PFSK-1 (cell line): ENCODE data around the gene FBN1.

Experiments used
- FOXP2 ChIP-seq: optimal IDR thresholded peaks from 2 replicates; pipeline ENCODE3; 2011; ENCODE audit warnings: borderline replicate concordance, control low read depth, inconsistent platforms; ENCODE audit not compliant: insufficient read depth; ENCODE audit errors: extremely low read length, extremely low read depth
- POLR2AphosphoS5 ChIP-seq: IDR thresholded peaks from 2 replicates; pipeline ENCODE4 v1.6.1; 2012; ENCODE audit warnings: low read depth, mild to moderate bottlenecking, control low read depth, low read length, moderate library complexity
- REST ChIP-seq, 2 experiments: IDR thresholded peaks; 2 replicates each; pipeline versions ENCODE4 v1.6.1 to v1.8.0; 2011 to 2012; ENCODE audit warnings: low read depth in 2 of 2, low read length in 2 of 2, control low read depth in 1 of 2, inconsistent platforms in 1 of 2, mild to moderate bottlenecking in 1 of 2, moderate library complexity in 1 of 2; ENCODE audit not compliant: insufficient read depth in 1 of 2
- SIN3A ChIP-seq: IDR thresholded peaks from 2 replicates; pipeline ENCODE4 v1.6.1; 2012; ENCODE audit warnings: mild to moderate bottlenecking, low read length, moderate library complexity, borderline replicate concordance; ENCODE audit not compliant: insufficient read depth
- TAF1 ChIP-seq: IDR thresholded peaks from 2 replicates; pipeline ENCODE4 v1.6.1; 2012; ENCODE audit warnings: low read length, control low read depth, borderline replicate concordance; ENCODE audit not compliant: insufficient read depth

FBN1 gene

GRCh38 chr15:48392356-48392755, 253.2 kb downstream of the FBN1 start:
- no peak for TF ChIP-seq SIN3A

- TF ChIP-seq POLR2AphosphoS5 (no peak), REST (IDR thresholded peaks at IDR 0.05; ENCODE audit: insufficient read depth in 1 of 2, low read depth in 2 of 2, low read length in 2 of 2) (no peak), TAF1 (no peak), FOXP2 (no peak), SIN3A (no peak)
Measured at GRCh38 chr15:48391950-48392349, 253.6 kb downstream of the FBN1 start.

- no peak for TF ChIP-seq FOXP2
- TF ChIP-seq SIN3A, result no peak
- no peak for TF ChIP-seq POLR2AphosphoS5
- no peak for TF ChIP-seq REST (IDR thresholded peaks at IDR 0.05; ENCODE audit: insufficient read depth in 1 of 2, low read depth in 2 of 2, low read length in 2 of 2)
- TF ChIP-seq TAF1, result no peak
Measured at GRCh38 chr15:48389691-48390143, 255.8 kb downstream of the FBN1 start.

- TF ChIP-seq TAF1 (no peak), SIN3A (no peak), POLR2AphosphoS5 (no peak), FOXP2 (no peak), REST (IDR thresholded peaks at IDR 0.05; ENCODE audit: insufficient read depth in 1 of 2, low read depth in 2 of 2, low read length in 2 of 2) (no peak)
Measured at GRCh38 chr15:48388910-48389309, 256.6 kb downstream of the FBN1 start.

GRCh38 chr15:48388016-48388851, 257.3 kb downstream of the FBN1 start:
- TF ChIP-seq REST (IDR thresholded peaks at IDR 0.05; ENCODE audit: insufficient read depth in 1 of 2, low read depth in 2 of 2, low read length in 2 of 2), result no peak
- no peak for TF ChIP-seq POLR2AphosphoS5
- TF ChIP-seq FOXP2, result no peak
- TF ChIP-seq SIN3A, result no peak
- no peak for TF ChIP-seq TAF1
